A172 (cell line): ENCODE results near the gene BMPR2. TPM values are rescaled to one million over a fixed set of nuclear protein-coding genes. Genes with fewer than 3 reads are reported as not detected.
"Not testable (repeated sequence)": the region's sequence is repeated elsewhere in the genome, so short reads cannot be mapped to it uniquely, and the experiment has no call there.

Source experiments
- DNase-seq: peaks from one replicate; pipeline ENCODE4 v3.0.0-alpha.2; 2015; ENCODE audit warnings: low spot score
- total RNA-seq: library from RNA; depleted of rRNA; stranded (reverse); fragments of >200 nt; shearing (Covaris generic); gene quantifications from 2 replicates; pipeline ENCODE4 v1.2.3, GENCODE V29; 2014

The BMPR2 gene
- total RNA-seq, 1 experiment from 2014 or later = 20.5 TPM

DNA sequence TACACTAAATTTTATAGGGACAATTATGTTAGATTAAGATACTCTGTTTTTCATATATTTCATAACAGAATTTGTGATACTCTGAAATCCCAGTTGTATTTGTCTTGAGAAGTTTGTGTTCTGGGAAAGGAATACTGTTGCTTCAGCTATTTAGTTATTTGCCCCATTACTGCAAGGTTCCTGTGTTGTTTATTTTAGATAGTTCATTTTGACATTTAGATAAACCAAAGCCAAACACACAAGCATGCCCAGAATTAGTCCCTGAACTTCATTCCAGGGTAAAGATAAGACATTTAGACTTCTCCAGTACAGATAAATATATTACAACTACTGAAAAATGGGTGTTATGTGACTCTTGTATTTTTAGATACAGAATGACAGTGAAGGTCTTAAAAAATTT, 74.7 kb downstream of the BMPR2 start:
- DNase-seq = no peak

- DNase-seq = no peak
Observed at GRCh38 chr2:202452744-202453143, 76.6 kb downstream of the BMPR2 start.

GRCh38 chr2:202454536-202454935, 78.4 kb downstream of the BMPR2 start:
- DNase-seq = no peak

GRCh38 chr2:202455114-202455513, 79.0 kb downstream of the BMPR2 start:
- DNase-seq = no peak

GRCh38 chr2:202460119-202460518, 84.0 kb downstream of the BMPR2 start:
- no peak for DNase-seq

GRCh38 chr2:202479090-202479489, 103.0 kb downstream of the BMPR2 start:
- no peak for DNase-seq

DNA sequence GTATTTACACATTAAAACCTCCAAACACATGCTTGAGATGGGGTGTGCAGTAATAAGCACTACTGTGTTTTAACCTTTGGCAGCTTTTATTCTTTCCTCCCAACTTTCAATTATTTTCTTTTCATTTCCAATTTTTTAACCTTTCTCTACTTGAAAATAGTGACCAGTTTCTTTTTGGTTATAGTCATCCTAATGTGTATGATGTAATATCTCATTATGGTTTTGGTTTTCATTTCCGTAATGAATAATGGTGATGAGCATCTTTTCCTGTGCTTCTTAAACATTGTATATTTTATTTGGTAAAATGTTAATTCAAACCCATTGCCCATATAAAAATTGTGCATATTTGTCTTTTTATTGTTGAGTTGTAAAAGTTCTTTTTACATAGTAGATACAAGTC, 103.5 kb downstream of the BMPR2 start:
- DNase-seq = no peak

- no peak for DNase-seq
Observed at GRCh38 chr2:202486351-202486750, 110.2 kb downstream of the BMPR2 start.

DNA sequence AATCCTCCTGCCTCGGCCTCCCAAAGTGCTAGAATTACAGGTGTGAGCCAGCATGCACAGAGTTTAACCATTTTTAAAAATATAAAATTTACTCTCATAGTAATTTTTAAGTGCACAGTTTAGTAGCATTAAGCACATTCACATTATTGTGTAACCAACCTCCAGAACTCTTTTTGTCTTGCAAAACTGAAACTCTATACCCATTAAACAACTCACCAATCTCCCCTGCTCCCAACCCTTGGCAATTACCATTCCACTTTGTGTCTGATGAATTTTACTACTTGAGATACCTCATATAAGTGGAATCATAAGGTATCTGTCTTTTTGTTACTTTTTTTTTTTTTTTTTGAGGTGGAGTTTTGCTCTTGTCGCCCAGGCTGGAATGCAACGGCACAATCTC, 112.5 kb downstream of the BMPR2 start:
- DNase-seq = no peak

GRCh38 chr2:202490479-202490878, 114.4 kb downstream of the BMPR2 start:
- no peak for DNase-seq

DNA sequence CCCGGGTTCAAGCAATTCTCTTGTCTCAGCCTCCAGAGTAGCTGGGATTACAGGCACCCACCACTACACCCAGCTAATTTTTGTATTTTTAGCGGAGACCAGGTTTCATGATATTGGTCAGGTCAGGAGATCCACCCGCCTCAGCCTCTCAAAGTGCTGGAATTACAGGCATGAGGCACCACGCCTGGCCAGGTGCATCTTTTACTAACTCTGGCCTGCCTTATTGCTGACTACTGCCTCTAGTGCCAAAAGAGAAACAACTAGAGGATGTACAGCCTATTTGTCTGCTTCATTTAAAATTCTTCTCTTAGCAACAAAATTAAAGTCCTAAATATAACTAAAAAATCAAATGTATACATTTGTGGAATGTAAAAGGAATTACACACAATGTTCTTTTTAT, 115.4 kb downstream of the BMPR2 start:
- no peak for DNase-seq

DNA sequence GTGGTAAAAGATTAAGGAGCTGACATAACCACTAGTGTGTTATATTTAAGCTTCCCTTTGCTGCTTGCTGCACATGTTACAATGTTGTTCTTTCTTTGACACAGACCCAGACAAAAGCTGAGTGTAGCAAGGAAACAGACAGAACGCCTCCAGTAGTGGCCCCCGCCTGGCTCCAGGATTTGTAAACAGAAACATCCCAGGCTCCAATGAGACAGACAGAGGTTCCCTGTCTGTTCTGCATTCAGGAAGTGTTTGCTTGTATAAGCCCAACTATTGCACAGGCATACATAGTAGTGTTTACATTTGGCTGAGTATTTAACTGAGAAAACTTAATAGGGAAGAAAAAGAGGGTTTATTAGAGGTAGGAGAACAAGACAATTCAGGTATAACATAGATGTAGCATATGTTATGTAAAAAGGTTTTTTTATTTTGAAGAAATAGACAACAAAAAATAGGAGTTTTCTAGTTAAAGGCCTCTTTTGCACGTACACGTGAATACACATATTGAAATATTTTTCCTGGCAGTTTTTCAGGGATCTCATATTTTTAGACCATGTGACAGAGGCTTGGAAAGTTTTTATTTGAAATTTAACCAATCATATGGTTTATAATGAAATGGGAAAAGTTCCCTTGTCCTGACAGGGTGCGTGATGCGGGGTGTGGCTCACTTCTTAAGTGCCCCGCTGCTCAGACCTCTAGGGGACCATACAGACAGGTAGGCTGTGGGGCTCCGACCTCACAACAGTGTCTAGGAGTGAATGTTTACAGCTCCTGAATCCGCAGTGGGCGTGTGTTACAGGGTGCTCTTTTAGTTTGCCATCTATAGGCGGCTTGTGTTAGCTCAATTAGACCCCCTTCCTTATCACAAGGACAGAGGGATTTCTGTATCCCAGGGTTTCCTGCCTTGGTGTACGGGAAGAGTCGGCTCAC, 118.4 kb downstream of the BMPR2 start:
- DNase-seq = no peak

DNA sequence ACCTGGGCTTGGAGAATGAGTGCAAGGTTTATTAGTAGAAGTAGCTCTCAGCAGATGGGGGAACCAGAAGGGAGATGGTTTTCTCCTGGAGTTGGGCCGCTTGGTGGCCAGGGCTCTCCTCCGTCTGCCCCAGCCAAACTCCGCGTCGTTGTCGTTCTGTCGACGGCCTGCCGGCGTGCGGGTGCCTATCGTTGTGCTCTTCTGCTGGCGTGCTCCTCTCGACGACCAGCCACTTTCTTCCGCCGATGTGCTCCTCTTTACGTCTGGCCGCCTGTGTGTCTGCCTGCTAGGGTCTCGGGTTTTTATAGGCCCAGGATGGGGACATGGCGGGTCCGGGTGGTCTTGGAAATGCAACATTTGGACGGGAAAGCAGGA, 119.1 kb downstream of the BMPR2 start:
- no peak for DNase-seq

- not testable (repeated sequence) for DNase-seq
Observed at GRCh38 chr2:202496835-202497472, 120.8 kb downstream of the BMPR2 start.

- DNase-seq = not testable (repeated sequence)
Observed at GRCh38 chr2:202497473-202497866, 121.3 kb downstream of the BMPR2 start.

GRCh38 chr2:202499841-202500240, 123.7 kb downstream of the BMPR2 start:
- DNase-seq = not testable (repeated sequence)

DNA sequence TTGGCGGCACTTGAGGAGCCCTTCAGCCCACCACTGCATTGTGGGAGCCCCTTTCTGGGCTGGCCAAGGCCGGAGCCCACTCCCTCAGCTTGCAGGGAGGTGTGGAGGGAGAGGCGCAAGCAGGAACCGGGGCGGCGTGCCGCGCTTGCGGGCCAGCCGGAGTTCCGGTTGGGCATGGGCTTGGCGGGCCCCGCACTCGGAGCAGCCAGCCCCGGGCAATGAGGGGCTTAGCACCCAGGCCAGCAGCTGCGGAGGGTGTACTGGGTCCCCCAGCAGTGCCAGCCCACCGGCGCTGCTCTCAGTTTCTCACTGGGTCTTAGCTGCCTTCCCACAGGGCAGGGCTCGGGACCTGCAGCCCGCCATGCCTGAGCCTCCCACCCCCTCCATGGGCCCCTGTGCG, 127.1 kb downstream of the BMPR2 start:
- DNase-seq = not testable (repeated sequence)

GRCh38 chr2:202508686-202509085, 132.6 kb downstream of the BMPR2 start:
- DNase-seq = no peak

- no peak for DNase-seq
Observed at GRCh38 chr2:202510911-202511310, 134.8 kb downstream of the BMPR2 start.

DNA sequence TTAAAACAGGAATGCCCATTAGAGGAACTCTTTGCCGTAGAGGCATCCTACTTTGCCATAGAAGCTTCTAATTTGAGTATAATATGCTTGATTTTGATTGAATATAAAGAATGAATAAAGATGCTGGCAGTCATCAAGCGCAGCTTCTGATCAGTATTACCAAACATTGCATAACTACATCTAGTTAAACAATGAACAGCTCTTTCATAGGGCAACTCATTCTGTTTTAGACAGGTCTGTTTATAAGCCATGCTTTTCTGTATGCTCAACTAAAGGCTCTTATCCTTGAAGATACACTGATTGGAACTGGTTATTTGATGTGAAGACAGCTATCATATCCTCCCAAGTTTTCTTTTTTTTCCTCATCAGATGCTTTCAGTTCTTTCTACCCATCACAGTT, 136.0 kb downstream of the BMPR2 start:
- no peak for DNase-seq

- DNase-seq = no peak
Observed at GRCh38 chr2:202514732-202515131, 138.6 kb downstream of the BMPR2 start.

DNA sequence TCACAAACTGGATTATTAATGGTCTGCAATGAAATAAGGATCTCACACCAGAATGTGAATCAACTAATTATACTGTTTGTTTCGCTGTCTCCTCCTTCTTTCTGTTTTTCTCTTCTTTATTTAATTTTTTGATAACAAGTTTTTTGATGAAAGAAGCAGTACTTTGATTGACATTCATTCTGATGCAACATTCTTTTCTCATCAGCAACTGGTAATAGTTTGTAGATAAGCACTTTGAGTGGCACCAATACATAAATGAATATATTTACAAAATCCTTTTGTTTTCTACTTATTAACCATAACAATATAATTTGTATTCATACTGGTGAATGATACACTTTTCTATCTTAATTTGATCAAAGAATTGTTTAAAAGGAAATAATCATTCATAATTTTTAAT, 143.3 kb downstream of the BMPR2 start:
- DNase-seq = no peak

DNA sequence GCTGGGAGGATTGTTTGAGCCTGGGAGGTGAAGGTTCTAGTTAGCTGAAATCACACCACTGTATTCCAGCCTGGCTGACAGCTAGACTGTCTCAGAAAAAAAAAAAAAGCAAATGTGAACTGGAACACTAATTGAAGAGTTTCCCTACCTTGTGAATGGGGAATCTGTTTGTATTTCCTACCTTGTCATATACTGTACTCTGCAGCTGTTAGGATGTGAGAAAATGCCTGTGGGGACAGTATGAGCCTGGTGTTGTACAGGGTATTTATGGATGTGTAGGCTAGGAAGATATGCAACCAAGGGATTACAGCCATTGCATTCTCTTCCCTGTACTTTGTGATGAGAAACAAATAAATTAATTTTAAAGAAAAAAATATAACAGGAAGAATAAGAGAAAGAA, 145.3 kb downstream of the BMPR2 start:
- no peak for DNase-seq
